ENCODE measurements around the gene MYOM1.
"Not testable (repeated sequence)": the region's sequence is repeated elsewhere in the genome, so short reads cannot be mapped to it uniquely, and the experiment has no call there.

Gene MYOM1

GRCh38 chr18:3085612-3086011 lies 134.2 kb downstream of the MYOM1 start:
- H3K4me3 ChIP-seq (ENCODE audit: low read depth, low read length) = no peak overlapping the region
- no peak for TF ChIP-seq CTCF (IDR thresholded peaks at IDR 0.05; ENCODE audit: insufficient read depth, low read depth, low read length, missing control alignments)
- no peak for DNase-seq (ENCODE audit: low read depth)

- DNase-seq (ENCODE audit: low read depth) = no peak
- H3K4me3 ChIP-seq (ENCODE audit: low read depth, low read length) = no peak overlapping the region
- TF ChIP-seq CTCF (IDR thresholded peaks at IDR 0.05; ENCODE audit: insufficient read depth, low read depth, low read length, missing control alignments) = no peak
Observed at GRCh38 chr18:3084206-3084605, 135.6 kb downstream of the MYOM1 start.

GRCh38 chr18:3083766-3084165 lies 136.0 kb downstream of the MYOM1 start:
- H3K4me3 ChIP-seq (ENCODE audit: low read depth, low read length) = no peak overlapping the region
- no peak for TF ChIP-seq CTCF (IDR thresholded peaks at IDR 0.05; ENCODE audit: insufficient read depth, low read depth, low read length, missing control alignments)
- DNase-seq (ENCODE audit: low read depth) = no peak

- TF ChIP-seq CTCF (IDR thresholded peaks at IDR 0.05; ENCODE audit: insufficient read depth, low read depth, low read length, missing control alignments) = no peak
Observed at GRCh38 chr18:3081584-3081991, 138.2 kb downstream of the MYOM1 start.

GRCh38 chr18:3079653-3080052 lies 140.1 kb downstream of the MYOM1 start:
- DNase-seq (ENCODE audit: low read depth) = no peak
- TF ChIP-seq CTCF (IDR thresholded peaks at IDR 0.05; ENCODE audit: insufficient read depth, low read depth, low read length, missing control alignments) = no peak
- H3K4me3 ChIP-seq (ENCODE audit: low read depth, low read length) = no peak overlapping the region

More at GRCh38 chr18:3081584-3081991, 138.2 kb downstream of the MYOM1 start:
- H3K4me3 ChIP-seq (ENCODE audit: low read depth, low read length) = no peak overlapping the region
- no peak for DNase-seq (ENCODE audit: low read depth)

- H3K4me3 ChIP-seq (ENCODE audit: low read depth, low read length) = no peak overlapping the region
- TF ChIP-seq CTCF (IDR thresholded peaks at IDR 0.05; ENCODE audit: insufficient read depth, low read depth, low read length, missing control alignments) = no peak
- no peak for DNase-seq (ENCODE audit: low read depth)
Observed at GRCh38 chr18:3075491-3075890, 144.3 kb downstream of the MYOM1 start.

GRCh38 chr18:3074087-3074486 lies 145.7 kb downstream of the MYOM1 start:
- no peak overlapping the region for H3K4me3 ChIP-seq (ENCODE audit: low read depth, low read length)
- no peak for DNase-seq (ENCODE audit: low read depth)
- no peak for TF ChIP-seq CTCF (IDR thresholded peaks at IDR 0.05; ENCODE audit: insufficient read depth, low read depth, low read length, missing control alignments)

GRCh38 chr18:3073353-3073752 lies 146.4 kb downstream of the MYOM1 start:
- not testable (repeated sequence) for DNase-seq (ENCODE audit: low read depth); H3K4me3 ChIP-seq (ENCODE audit: low read depth, low read length)
